GM12878 (cell line): ENCODE measurements around the gene CBFA2T3. TPM values are rescaled to one million over a fixed set of nuclear protein-coding genes. Genes with fewer than 3 reads are reported as not detected.

Experiments
- ATAC-seq: fragments of 200-7000 bp; cut with Tn5 transposase; 3 replicates; pipeline ENCODE4 v1.9.1; 2020; ENCODE audit warnings: mild to moderate bottlenecking, moderate library complexity
- BruUV-seq: library from RNA; stranded (reverse); fragments of 400-500 nt; replicated peaks from 2 replicates; lab custom pipeline; 2021; lab: Mats Ljungman, UMichigan
- CTCF ChIA-PET: fragments of 300-600 bp; sonication (Branson Sonifier 250); formaldehyde crosslinking; extraction: SDS; loops from one replicate; lab custom pipeline; 2021; ENCODE audit warnings: inconsistent platforms; lab: Yijun Ruan, JAX
- POLR2A ChIA-PET: fragments of 350-600 bp; formaldehyde crosslinking; extraction: SDS; loops from one replicate; lab custom pipeline; 2021; ENCODE audit warnings: inconsistent platforms; lab: Charles Lee
- RAD21 ChIA-PET: fragments of 300-600 bp; sonication (Branson Sonifier 250); formaldehyde crosslinking; loops from one replicate; lab custom pipeline; 2023; ENCODE audit warnings: antibody characterized with exemption; ENCODE audit not compliant: unreplicated experiment; lab: Charles Lee
- SMC1A ChIA-PET: fragments of 300-600 bp; sonication (Branson Sonifier 250); formaldehyde crosslinking; loops from one replicate; lab custom pipeline; 2023; ENCODE audit not compliant: unreplicated experiment, uncharacterized antibody; lab: Charles Lee
- DNase-seq: peaks from one replicate; pipeline ENCODE4 v3.0.0-alpha.2; 2011; ENCODE audit warnings: low read depth, low spot score
- FAIRE-seq: peaks from 3 replicates; lab custom pipeline; 2011; peaks lifted over from hg19 to GRCh38; lab: Jason Lieb, UNC
- H2AFZ ChIP-seq: 2 replicates; pipeline ENCODE4 v1.6.0; 2011; ENCODE audit warnings: low read depth, low read length, control low read depth; ENCODE audit not compliant: control insufficient read depth
- H3K27ac ChIP-seq: 2 replicates; pipeline ENCODE4 v1.5.1; 2011; ENCODE audit warnings: control low read depth; ENCODE audit not compliant: control insufficient read depth, insufficient read depth
- H3K27me3 ChIP-seq, 2 experiments: replicated peaks in 1 of 2; 2 replicates each; pipeline versions ENCODE4 v1.6.0 to v1.6.1; 2011; ENCODE audit warnings: low read length in 1 of 2; ENCODE audit not compliant: control insufficient read depth in 2 of 2, insufficient read depth in 2 of 2
- H3K36me3 ChIP-seq, 2 experiments: 2 replicates each; pipeline ENCODE4 v1.5.1; 2011; ENCODE audit warnings: low read length in 1 of 2; ENCODE audit not compliant: control insufficient read depth in 2 of 2, insufficient read depth in 2 of 2
- H3K4me1 ChIP-seq: 2 replicates; pipeline ENCODE4 v1.6.1; 2011; ENCODE audit warnings: mild to moderate bottlenecking, low read length, moderate library complexity, mixed read lengths; ENCODE audit not compliant: control insufficient read depth, insufficient read depth
- H3K4me2 ChIP-seq: 2 replicates; pipeline ENCODE4 v1.6.0; 2011; ENCODE audit warnings: control low read depth; ENCODE audit not compliant: control insufficient read depth, insufficient read depth
- H3K4me3 ChIP-seq: fragments of 200-600 bp; sonication (generic); 2 replicates; pipeline ENCODE4 v1.5.1; 2016
- H3K79me2 ChIP-seq: 2 replicates; pipeline ENCODE4 v1.6.0; 2011; ENCODE audit warnings: low read length; ENCODE audit not compliant: control insufficient read depth, insufficient read depth
- H3K9ac ChIP-seq: 2 replicates; pipeline ENCODE4 v1.8.0; 2011; ENCODE audit warnings: low read length, control low read depth, mixed read lengths; ENCODE audit not compliant: control insufficient read depth, insufficient read depth
- H3K9me3 ChIP-seq: replicated peaks from 3 replicates; pipeline ENCODE4 v1.5.1; 2011; ENCODE audit warnings: mild to moderate bottlenecking, low read length; ENCODE audit not compliant: control insufficient read depth, insufficient read depth
- H4K20me1 ChIP-seq: 2 replicates; pipeline ENCODE4 v1.6.0; 2011; ENCODE audit not compliant: control insufficient read depth, insufficient read depth
- KDM1A ChIP-seq: fragments of 200-600 bp; sonication (generic); IDR thresholded peaks from 2 replicates; pipeline ENCODE4 v1.6.1; 2016; ENCODE audit warnings: borderline replicate concordance
- RELB ChIP-seq: fragments of 450-650 bp; IDR thresholded peaks from 2 replicates; pipeline ENCODE4 v1.6.1; 2017; ENCODE audit warnings: low read depth, mild to moderate bottlenecking, moderate library complexity
- RUNX3 ChIP-seq: IDR thresholded peaks from 2 replicates; pipeline ENCODE4 v1.6.1; 2012; ENCODE audit warnings: low read length, inconsistent platforms
- TBL1XR1 ChIP-seq: IDR thresholded peaks from 2 replicates; pipeline ENCODE4 v1.6.1; 2012; ENCODE audit warnings: low read depth, low read length, improper control_type of control experiment
- ZBED1 ChIP-seq: IDR thresholded peaks from 2 replicates; pipeline ENCODE4 v1.6.1; 2016; ENCODE audit warnings: borderline replicate concordance
- WGBS: methylation state at CpG from one replicate; pipeline ENCODE4 v1.1.6; 2016; ENCODE audit warnings: low lambda C conversion rate; ENCODE audit not compliant: insufficient replicate concordance, insufficient coverage; ENCODE audit errors: missing lambda C conversion rate; 5-methylcytosine and 5-hydroxymethylcytosine counted together
- in situ Hi-C: fragments of 300-500 bp; cut with MboI; formaldehyde crosslinking; loops from 9 replicates; pipeline ENCODE4 v1.14.3; 2018; ENCODE audit warnings: mixed read lengths
- intact Hi-C: fragments of 100-400 bp; cut with micrococcal nuclease; formaldehyde crosslinking; loops from one replicate; pipeline ENCODE4 v1.14.2; 2022; ENCODE audit not compliant: unreplicated experiment
- polyA plus RNA-seq, 11 experiments: library from polyadenylated mRNA; depleted of rRNA in 4 of 11; unstranded in 6 of 11; stranded (reverse) in 5 of 11; fragments of >200 nt; fragmentation: Nextera tagmentation in 4 of 11; fragmentation: Illumina TruSeq in 1 of 11; extraction: Ambion mirVana in 4 of 11; extraction: Trizol in 1 of 11; gene quantifications; 1 replicate in 1 of 11; 2 replicates in 10 of 11; pipeline versions ENCODE4 v1.2.1 to v1.2.3, GENCODE V29; 2011 to 2016; ENCODE audit warnings: inconsistent platforms in 2 of 11, missing spikeins in 2 of 11, low read depth in 1 of 11
- total RNA-seq, 4 experiments: library from RNA; depleted of rRNA in 3 of 4; stranded (reverse); fragments of >200 nt in 3 of 4; fragmentation: Illumina TruSeq in 1 of 4; extraction: Trizol in 1 of 4; gene quantifications; 2 replicates each; pipeline versions ENCODE4 v1.2.1 to v1.2.3, GENCODE V29; 2013 to 2021
- TF ChIP-seq, protein P1 (sequence below): fragments of 450-650 bp; IDR thresholded peaks from 2 replicates; pipeline ENCODE4 v1.6.1; 2017; ENCODE audit warnings: mild to moderate bottlenecking, moderate library complexity

CBFA2T3 gene
- total and polyA plus RNA-seq, 10 of the 15 experiments (the other 5 are each of a cell fraction or from before 2014, with no cell fraction given), result 0.69 to 42.6 (median 4.5) TPM

DNA sequence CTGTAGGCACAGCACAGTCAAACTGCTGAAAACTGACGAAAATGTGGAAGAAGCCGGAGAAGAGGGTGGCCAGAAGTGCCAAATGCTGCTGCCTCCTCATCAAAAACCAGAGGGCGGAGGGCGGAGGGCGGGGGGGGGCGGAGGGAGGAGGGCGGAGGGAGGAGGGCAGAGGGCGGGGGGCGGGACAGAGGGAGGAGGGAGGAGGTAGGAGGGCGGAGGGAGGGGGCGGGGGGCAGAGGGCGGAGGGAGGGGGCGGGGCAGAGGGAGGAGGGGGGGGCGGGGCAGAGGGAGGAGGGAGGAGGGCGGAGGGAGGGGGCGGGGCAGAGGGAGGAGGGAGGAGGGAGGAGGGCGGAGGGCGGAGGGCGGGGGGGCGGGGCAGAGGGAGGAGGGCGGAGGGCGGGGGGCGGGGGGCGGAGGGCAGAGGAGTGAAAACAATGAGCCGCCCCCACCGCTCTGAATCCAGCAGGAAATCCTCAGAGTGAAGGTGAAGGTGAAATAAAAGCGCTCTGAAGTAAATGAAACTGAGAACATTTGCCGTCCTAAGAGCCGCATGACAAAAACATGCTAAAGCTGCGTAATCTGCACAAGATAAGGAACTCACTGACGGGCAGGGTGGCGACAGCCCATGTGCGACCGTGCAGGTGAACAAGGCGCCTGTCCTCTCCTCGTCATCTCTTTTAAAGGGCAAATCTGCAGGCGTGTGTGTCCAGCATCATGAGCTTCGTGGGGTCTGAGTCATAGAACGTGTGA is 22.6 kb upstream of the CBFA2T3 start (continued):
- TF ChIP-seq, protein P1, sequence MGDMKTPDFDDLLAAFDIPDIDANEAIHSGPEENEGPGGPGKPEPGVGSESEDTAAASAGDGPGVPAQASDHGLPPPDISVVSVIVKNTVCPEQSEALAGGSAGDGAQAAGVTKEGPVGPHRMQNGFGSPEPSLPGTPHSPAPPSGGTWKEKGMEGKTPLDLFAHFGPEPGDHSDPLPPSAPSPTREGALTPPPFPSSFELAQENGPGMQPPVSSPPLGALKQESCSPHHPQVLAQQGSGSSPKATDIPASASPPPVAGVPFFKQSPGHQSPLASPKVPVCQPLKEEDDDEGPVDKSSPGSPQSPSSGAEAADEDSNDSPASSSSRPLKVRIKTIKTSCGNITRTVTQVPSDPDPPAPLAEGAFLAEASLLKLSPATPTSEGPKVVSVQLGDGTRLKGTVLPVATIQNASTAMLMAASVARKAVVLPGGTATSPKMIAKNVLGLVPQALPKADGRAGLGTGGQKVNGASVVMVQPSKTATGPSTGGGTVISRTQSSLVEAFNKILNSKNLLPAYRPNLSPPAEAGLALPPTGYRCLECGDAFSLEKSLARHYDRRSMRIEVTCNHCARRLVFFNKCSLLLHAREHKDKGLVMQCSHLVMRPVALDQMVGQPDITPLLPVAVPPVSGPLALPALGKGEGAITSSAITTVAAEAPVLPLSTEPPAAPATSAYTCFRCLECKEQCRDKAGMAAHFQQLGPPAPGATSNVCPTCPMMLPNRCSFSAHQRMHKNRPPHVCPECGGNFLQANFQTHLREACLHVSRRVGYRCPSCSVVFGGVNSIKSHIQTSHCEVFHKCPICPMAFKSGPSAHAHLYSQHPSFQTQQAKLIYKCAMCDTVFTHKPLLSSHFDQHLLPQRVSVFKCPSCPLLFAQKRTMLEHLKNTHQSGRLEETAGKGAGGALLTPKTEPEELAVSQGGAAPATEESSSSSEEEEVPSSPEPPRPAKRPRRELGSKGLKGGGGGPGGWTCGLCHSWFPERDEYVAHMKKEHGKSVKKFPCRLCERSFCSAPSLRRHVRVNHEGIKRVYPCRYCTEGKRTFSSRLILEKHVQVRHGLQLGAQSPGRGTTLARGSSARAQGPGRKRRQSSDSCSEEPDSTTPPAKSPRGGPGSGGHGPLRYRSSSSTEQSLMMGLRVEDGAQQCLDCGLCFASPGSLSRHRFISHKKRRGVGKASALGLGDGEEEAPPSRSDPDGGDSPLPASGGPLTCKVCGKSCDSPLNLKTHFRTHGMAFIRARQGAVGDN, result no peak
- no peak for TF ChIP-seq RELB

GRCh38 chr16:88995746-88996535 is 18.9 kb upstream of the CBFA2T3 start:
- Histone ChIP-seq H3K27ac (no peak overlapping the region), H3K36me3 (no peaks in the 10 kb centered on the region), H4K20me1 (no peaks in the 10 kb centered on the region; the same call in 1 of the 2 replicates), H3K27me3 (no peaks in the 10 kb centered on the region), H3K79me2 (no peaks in the 10 kb centered on the region), H2AFZ (no peak overlapping the region), H3K4me1 (peaks cover 11% of the 10 kb centered on the region), H3K9me3 (peaks cover 16% of the 10 kb centered on the region), H3K4me3 (no peak overlapping the region), H3K9ac (no peak overlapping the region), H3K4me2 (no peak overlapping the region)
- WGBS, result 58% methylated on average over 24 of the region's 28 CpGs
- intact Hi-C loops, result no loop called here
- in situ Hi-C loops, result no loop called here
- no peak for ATAC-seq
- no peak for FAIRE-seq
- TF ChIP-seq RUNX3, result no peak
- no peak for TF ChIP-seq ZBED1
- no peak for TF ChIP-seq KDM1A
- TF ChIP-seq TBL1XR1, result no peak
- no TSS peak for BruUV-seq
- ChIA-PET POLR2A (no interaction called here), RAD21 (no interaction called here), CTCF (no interaction called here), SMC1A (interaction anchor here (0.8 kb wide), 1 partner anchor 9 kb away, joined by 3 read pairs; no protein-coding TSS in a partner anchor)
- DNase-seq, result no peak
